HS-5 (cell line): ENCODE data around the gene ADCY9.

Source experiments
- DNase-seq: peaks from one replicate; pipeline ENCODE4 v3.0.0-alpha.2; 2012; ENCODE audit warnings: low read depth

ADCY9 gene

GRCh38 chr16:3912897-3913296 is 203.3 kb downstream of the ADCY9 start:
- no peak for DNase-seq
